Measurements from ENCODE around the gene POP4. TPM values are rescaled to one million over a fixed set of nuclear protein-coding genes. Genes with fewer than 3 reads are reported as not detected.
A peak's percentile ranks its signal among the peaks of the same experiment; 100 is the strongest.
"Not testable (repeated sequence)": the region's sequence is repeated elsewhere in the genome, so short reads cannot be mapped to it uniquely, and the experiment has no call there.

Gene POP4
- total and polyA plus RNA-seq, 4 donors = 46.6 to 82.5 (median 62.2) TPM

DNA sequence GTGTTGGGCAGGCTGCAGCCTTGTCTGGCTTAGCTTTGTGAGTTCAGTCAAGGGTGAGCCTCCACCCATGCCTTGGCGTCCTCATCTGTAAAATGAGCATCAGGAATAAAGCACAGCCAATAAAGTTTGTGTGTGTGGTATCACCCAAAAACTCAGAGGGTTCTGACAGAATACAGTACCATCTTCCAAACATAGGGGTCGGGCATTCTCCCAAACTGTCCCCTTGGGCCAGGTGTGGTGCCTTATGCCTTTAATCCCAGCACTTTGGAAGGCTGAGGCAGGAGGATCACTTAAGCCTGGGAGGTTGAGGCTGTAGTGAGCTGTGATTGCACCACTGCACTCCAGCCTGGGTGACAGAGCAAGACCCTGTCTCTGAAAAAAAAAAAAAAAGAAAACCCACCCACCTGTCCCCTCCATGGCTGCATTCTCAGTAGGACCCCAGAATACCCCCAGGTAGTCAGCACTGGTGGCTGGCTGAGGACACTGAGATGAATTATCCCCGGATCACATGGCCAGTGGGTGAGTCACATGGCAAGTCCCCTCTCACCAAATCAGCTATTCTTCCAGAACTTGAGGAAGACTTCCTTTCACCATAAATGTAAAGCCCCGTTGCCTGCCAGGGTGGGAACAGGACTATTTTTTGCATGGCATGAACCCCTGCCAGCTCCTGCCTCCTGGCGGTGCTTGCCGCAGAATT is 18.6 kb downstream of the POP4 start:
- no peak overlapping the region for H3K4me3 ChIP-seq
- no peak for ATAC-seq (ENCODE audit: insufficient read depth, low FRiP score)
- no peak overlapping the region for H3K27ac ChIP-seq (ENCODE audit: low read depth in 1 of 2, low read length in 1 of 2)
- no peak for DNase-seq
- TF ChIP-seq, protein P1, sequence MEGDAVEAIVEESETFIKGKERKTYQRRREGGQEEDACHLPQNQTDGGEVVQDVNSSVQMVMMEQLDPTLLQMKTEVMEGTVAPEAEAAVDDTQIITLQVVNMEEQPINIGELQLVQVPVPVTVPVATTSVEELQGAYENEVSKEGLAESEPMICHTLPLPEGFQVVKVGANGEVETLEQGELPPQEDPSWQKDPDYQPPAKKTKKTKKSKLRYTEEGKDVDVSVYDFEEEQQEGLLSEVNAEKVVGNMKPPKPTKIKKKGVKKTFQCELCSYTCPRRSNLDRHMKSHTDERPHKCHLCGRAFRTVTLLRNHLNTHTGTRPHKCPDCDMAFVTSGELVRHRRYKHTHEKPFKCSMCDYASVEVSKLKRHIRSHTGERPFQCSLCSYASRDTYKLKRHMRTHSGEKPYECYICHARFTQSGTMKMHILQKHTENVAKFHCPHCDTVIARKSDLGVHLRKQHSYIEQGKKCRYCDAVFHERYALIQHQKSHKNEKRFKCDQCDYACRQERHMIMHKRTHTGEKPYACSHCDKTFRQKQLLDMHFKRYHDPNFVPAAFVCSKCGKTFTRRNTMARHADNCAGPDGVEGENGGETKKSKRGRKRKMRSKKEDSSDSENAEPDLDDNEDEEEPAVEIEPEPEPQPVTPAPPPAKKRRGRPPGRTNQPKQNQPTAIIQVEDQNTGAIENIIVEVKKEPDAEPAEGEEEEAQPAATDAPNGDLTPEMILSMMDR (IDR thresholded peaks at IDR 0.05; ENCODE audit: control extremely low read depth, extremely low read depth) = no peak
- no peak overlapping the region for H3K9ac ChIP-seq (ENCODE audit: insufficient read depth in 1 of 2, low read length in 2 of 2)
- WGBS, 2 donors = 69 to 86% methylated on average over 6 of the region's 6 CpGs
- no peaks in the 10 kb centered on the region for H3K27me3 ChIP-seq (ENCODE audit: control insufficient read depth in 3 of 3, insufficient read depth in 3 of 3, low read length in 2 of 3)
- no peaks in the 10 kb centered on the region for H3K36me3 ChIP-seq (ENCODE audit: control insufficient read depth in 4 of 4, insufficient read depth in 4 of 4, low read length in 4 of 4)
- H3K4me1 ChIP-seq (ENCODE audit: control insufficient read depth in 5 of 5, insufficient read depth in 5 of 5, low read length in 5 of 5) = peaks cover 0 to 7% (median 0%) of the 10 kb centered on the region in 5 donors
- no peaks in the 10 kb centered on the region for H3K9me3 ChIP-seq (ENCODE audit: control insufficient read depth in 4 of 4, insufficient read depth in 3 of 4, low read length in 3 of 4)

DNA sequence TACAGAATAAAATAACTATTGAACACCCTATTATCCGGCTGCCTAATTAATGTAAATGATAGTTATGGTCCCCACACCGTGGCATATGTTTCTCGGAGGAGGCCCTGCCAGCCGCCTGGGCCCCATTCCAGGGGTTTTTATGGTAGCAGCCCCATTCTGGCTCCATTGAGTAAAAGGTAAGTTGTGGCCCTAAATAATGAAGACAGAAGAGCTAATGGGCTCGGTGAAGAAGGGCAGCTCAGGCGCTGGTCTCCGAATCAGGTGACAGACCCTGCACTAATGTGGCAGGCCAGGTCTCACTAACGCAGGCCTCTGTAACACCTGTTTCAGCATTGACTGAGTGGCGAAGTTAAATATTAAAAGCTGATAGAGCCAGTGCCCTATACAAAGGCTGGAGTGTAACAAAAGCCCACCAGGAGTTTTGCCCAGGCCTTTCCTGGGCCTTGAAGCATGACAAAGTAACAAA is 19.1 kb downstream of the POP4 start:
- 79 to 86% methylated on average over 9 of the region's 9 CpGs for WGBS, 2 donors
- no peak overlapping the region for H3K27ac ChIP-seq (ENCODE audit: low read depth in 1 of 2, low read length in 1 of 2)

DNA sequence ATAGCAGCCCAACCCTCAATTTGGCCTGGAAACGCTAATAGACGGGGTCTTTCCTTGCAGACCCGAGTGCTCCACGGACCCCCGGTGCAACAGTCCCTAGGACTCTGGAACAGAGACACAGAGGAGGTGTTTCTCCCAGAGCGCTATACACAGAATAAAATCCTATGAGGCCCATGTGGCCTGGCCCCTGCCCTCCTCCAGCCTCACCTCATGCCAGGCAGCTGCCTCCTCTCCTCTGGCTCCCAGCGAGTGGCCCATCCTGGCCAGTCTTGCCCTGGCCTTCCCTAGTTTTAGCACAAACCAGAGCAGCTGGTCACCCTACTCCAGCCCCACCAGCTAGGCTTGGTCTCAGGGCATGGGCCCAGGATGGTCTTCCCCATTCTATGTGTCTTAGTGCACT is 20.3 kb downstream of the POP4 start:
- DNase-seq = no peak

More for the DNA sequence above, 19.1 kb downstream of the POP4 start:
- Histone ChIP-seq H3K9ac (ENCODE audit: insufficient read depth in 1 of 2, low read length in 2 of 2) (no peak overlapping the region), H3K4me1 (ENCODE audit: control insufficient read depth in 5 of 5, insufficient read depth in 5 of 5, low read length in 5 of 5) (peaks cover 0 to 7% (median 0%) of the 10 kb centered on the region in 5 donors), H3K36me3 (ENCODE audit: control insufficient read depth in 4 of 4, insufficient read depth in 4 of 4, low read length in 4 of 4) (no peaks in the 10 kb centered on the region), H3K9me3 (ENCODE audit: control insufficient read depth in 4 of 4, insufficient read depth in 3 of 4, low read length in 3 of 4) (no peaks in the 10 kb centered on the region), H3K4me3 (no peak overlapping the region), H3K27me3 (ENCODE audit: control insufficient read depth in 3 of 3, insufficient read depth in 3 of 3, low read length in 2 of 3) (no peaks in the 10 kb centered on the region)
- ATAC-seq (ENCODE audit: insufficient read depth, low FRiP score) (no peak), DNase-seq (peak; percentile 34 to 52 (median 47))
- TF ChIP-seq, protein P1 (IDR thresholded peaks at IDR 0.05; ENCODE audit: control extremely low read depth, extremely low read depth) = no peak

DNA sequence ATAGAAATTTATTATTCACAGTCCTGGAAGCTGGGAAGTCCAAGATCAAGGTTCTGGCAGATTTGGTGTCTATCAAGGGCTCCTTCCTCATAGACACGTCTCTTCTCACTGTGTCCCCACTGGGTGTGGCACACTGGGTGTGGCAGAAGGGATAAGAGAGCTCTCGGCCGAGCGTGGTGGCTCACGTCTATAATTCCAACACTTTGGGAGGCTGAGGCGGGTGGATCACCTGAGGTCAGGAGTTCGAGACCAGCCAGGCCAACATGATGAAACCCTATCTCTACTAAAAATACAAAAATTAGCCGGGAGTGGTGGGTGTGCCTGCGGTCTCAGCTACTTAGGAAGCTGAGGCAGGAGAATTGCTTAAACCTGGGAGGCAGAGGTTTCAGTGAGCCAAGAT is 20.7 kb downstream of the POP4 start:
- not testable (repeated sequence) for H3K27me3 ChIP-seq (ENCODE audit: control insufficient read depth in 3 of 3, insufficient read depth in 3 of 3, low read length in 2 of 3); H3K27ac ChIP-seq (ENCODE audit: low read depth in 1 of 2, low read length in 1 of 2); H3K9me3 ChIP-seq (ENCODE audit: control insufficient read depth in 4 of 4, insufficient read depth in 3 of 4, low read length in 3 of 4); ATAC-seq (ENCODE audit: insufficient read depth, low FRiP score); H3K4me1 ChIP-seq (ENCODE audit: control insufficient read depth in 5 of 5, insufficient read depth in 5 of 5, low read length in 5 of 5); H3K4me3 ChIP-seq; H3K36me3 ChIP-seq (ENCODE audit: control insufficient read depth in 4 of 4, insufficient read depth in 4 of 4, low read length in 4 of 4); H3K9ac ChIP-seq (ENCODE audit: insufficient read depth in 1 of 2, low read length in 2 of 2); DNase-seq
- WGBS, 2 donors = 87 to 91% methylated on average over 9 of the region's 9 CpGs

More for the DNA sequence above, 20.3 kb downstream of the POP4 start:
- WGBS, 2 donors = 95 to 97% methylated on average over 7 of the region's 7 CpGs
- no peak overlapping the region for H3K4me3 ChIP-seq
- TF ChIP-seq, protein P1 (IDR thresholded peaks at IDR 0.05; ENCODE audit: control extremely low read depth, extremely low read depth) = no peak
- H3K27me3 ChIP-seq (ENCODE audit: control insufficient read depth in 3 of 3, insufficient read depth in 3 of 3, low read length in 2 of 3) = no peaks in the 10 kb centered on the region
- no peaks in the 10 kb centered on the region for H3K36me3 ChIP-seq (ENCODE audit: control insufficient read depth in 4 of 4, insufficient read depth in 4 of 4, low read length in 4 of 4)
- H3K9me3 ChIP-seq (ENCODE audit: control insufficient read depth in 4 of 4, insufficient read depth in 3 of 4, low read length in 3 of 4) = no peaks in the 10 kb centered on the region
- H3K9ac ChIP-seq (ENCODE audit: insufficient read depth in 1 of 2, low read length in 2 of 2) = no peak overlapping the region
- no peak overlapping the region for H3K27ac ChIP-seq (ENCODE audit: low read depth in 1 of 2, low read length in 1 of 2)
- H3K4me1 ChIP-seq (ENCODE audit: control insufficient read depth in 5 of 5, insufficient read depth in 5 of 5, low read length in 5 of 5) = peaks cover 0 to 7% (median 0%) of the 10 kb centered on the region in 5 donors
- ATAC-seq (ENCODE audit: insufficient read depth, low FRiP score) = no peak

All from lung (tissue), 12 donors.